Psoas muscle (tissue), 8 donors: ENCODE data around the gene C11orf98. TPM values are rescaled to one million over a fixed set of nuclear protein-coding genes. Genes with fewer than 3 reads are reported as not detected.
"Not testable (repeated sequence)": the region's sequence is repeated elsewhere in the genome, so short reads cannot be mapped to it uniquely, and the experiment has no call there.

Experiments used
- ATAC-seq, 4 donors: fragments of 200-7000 bp; cut with Tn5 transposase; one replicate each; pipeline ENCODE4 v1.9.1; 2020; ENCODE audit warnings: moderate library complexity in 3 of 4, mild to moderate bottlenecking in 2 of 4
- DNase-seq, 2 donors: peaks; one replicate each; pipeline ENCODE4 v3.0.0-alpha.2; 2020
- H3K27ac ChIP-seq: fragments of 200-600 bp; one replicate; pipeline ENCODE4 v1.8.0; 2022
- H3K27me3 ChIP-seq, 3 donors: fragments of 200-600 bp in 1 of 3; one replicate each; pipeline versions ENCODE4 v1.6.1 to v1.8.0; 2013 to 2022; ENCODE audit warnings: low read length in 2 of 3, mild to moderate bottlenecking in 2 of 3, moderate library complexity in 1 of 3; ENCODE audit not compliant: insufficient read depth in 3 of 3
- H3K36me3 ChIP-seq, 2 donors: fragments of 200-600 bp in 1 of 2; one replicate each; pipeline versions ENCODE4 v1.6.1 to v1.8.0; 2013 to 2022; ENCODE audit warnings: low read depth in 1 of 2, mild to moderate bottlenecking in 1 of 2, moderate library complexity in 1 of 2; ENCODE audit not compliant: insufficient read depth in 1 of 2
- H3K4me1 ChIP-seq: fragments of 200-600 bp; one replicate; pipeline ENCODE4 v1.8.0; 2022
- H3K4me3 ChIP-seq: fragments of 200-600 bp; one replicate; pipeline ENCODE4 v1.8.0; 2022; ENCODE audit warnings: mild to moderate bottlenecking
- H3K9me3 ChIP-seq: fragments of 200-600 bp; one replicate; pipeline ENCODE4 v1.8.0; 2022
- WGBS, 3 donors: extraction: QIAGEN DNeasy Blood & Tissue Kit; methylation state at CpG; one replicate each; pipeline versions ENCODE4 v1.1.6 to v1.1.7; 2013; 5-methylcytosine and 5-hydroxymethylcytosine counted together
- intact Hi-C, 2 donors: fragments of 100-400 bp; cut with DNase I; formaldehyde crosslinking; loops; one replicate each; pipeline versions ENCODE4 v1.11.0 to v1.14.2; 2022
- polyA plus RNA-seq, 3 donors: library from polyadenylated mRNA; stranded (reverse); fragments of 200-250 nt; gene quantifications; one replicate each; pipeline ENCODE4 v1.2.3, GENCODE V29; 2013
- total RNA-seq, 4 donors: library from RNA; stranded (reverse); fragmentation: NEBNext Ultra II Directional in 2 of 4; extraction: Animal tissue kit (Norgen Biotek cat#: 25700) in 2 of 4; gene quantifications; one replicate each; pipeline versions ENCODE4 v1.2.1 to v1.2.4, GENCODE V29; 2021 to 2023
- TF ChIP-seq, protein P1 (sequence below): fragments of 200-600 bp; IDR thresholded peaks from one replicate; pipeline ENCODE4 v1.8.0; 2022; ENCODE audit warnings: antibody characterized with exemption
- donor health status: healthy with polysubstance abuse.
- donor health status: DM: no; HTN: no; CAD: no; lungs with moderate emphysema.
- donor health status: Bipolar disorder and iron deficiency.
- donor health status: healthy.
- donor health status: DM: yes; HTN: yes; CAD: no.
- donor health status: DM: no; HTN: no; CAD: no.
- donor health status: DM: no; HTN: no; CAD: no.
- donor health status: DM: yes; HTN: yes; CAD: no.

The C11orf98 gene
- total and polyA plus RNA-seq, 7 donors = 29.8 to 155 (median 50.9) TPM

DNA sequence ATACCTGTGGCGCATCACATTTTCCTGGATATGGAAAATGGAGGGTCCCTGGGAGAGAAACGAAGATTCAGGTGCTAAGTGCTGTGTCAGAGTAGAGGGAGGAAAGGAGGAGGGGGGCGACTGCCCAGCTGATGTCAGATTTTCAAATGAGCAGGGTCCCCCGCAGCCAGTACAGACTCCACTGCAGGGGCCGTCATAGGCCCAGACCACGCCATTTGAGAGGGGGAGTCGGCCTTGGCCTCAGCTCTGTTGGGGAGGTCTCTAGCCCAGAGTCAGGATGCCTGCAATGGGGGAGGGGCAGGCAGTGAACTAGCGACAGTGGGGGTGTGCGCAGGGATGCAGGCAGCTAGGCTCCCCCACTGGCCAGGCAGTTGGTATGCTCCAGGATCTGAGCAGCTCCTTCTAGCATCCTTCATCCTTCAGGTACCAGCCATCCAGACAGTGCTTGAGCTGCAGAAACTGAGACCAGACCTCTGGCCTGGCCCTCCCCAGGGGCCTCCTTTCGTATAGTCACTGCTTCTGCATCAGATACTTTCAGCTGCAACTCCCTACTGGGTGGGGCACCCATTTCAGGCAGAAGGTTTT lies 42.4 kb upstream of the C11orf98 start, which contains the start of the genes BSCL2 and GNG3:
Gene BSCL2 (minus strand): TSS at position 148 of the 585 bp plus-strand sequence. CDS start 229 bp downstream, outside the sequence.
Gene GNG3 (plus strand): TSS at position 400 of the 585 bp plus-strand sequence. CDS start 620 bp downstream, outside the sequence.
- Histone ChIP-seq H3K4me1 (peaks cover 47% of the 10 kb centered on the region), H3K9me3 (no peaks in the 10 kb centered on the region), H3K27ac (peak within 1 kb of the TSS; percentile 99), H3K4me3 (peak within 1 kb of the TSS; percentile 92), H3K27me3 (no peaks in the 10 kb centered on the region), H3K36me3 (peaks cover 0 to 30% of the 10 kb centered on the region in 2 donors)
- TF ChIP-seq, protein P1, sequence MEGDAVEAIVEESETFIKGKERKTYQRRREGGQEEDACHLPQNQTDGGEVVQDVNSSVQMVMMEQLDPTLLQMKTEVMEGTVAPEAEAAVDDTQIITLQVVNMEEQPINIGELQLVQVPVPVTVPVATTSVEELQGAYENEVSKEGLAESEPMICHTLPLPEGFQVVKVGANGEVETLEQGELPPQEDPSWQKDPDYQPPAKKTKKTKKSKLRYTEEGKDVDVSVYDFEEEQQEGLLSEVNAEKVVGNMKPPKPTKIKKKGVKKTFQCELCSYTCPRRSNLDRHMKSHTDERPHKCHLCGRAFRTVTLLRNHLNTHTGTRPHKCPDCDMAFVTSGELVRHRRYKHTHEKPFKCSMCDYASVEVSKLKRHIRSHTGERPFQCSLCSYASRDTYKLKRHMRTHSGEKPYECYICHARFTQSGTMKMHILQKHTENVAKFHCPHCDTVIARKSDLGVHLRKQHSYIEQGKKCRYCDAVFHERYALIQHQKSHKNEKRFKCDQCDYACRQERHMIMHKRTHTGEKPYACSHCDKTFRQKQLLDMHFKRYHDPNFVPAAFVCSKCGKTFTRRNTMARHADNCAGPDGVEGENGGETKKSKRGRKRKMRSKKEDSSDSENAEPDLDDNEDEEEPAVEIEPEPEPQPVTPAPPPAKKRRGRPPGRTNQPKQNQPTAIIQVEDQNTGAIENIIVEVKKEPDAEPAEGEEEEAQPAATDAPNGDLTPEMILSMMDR = no peak
- DNase-seq (no peak), ATAC-seq (no peak)
- WGBS, 3 donors = 76 to 92% (median 82%) methylated on average over 8 to 10 of the region's 10 CpGs
- intact Hi-C loops = no loop called here

DNA sequence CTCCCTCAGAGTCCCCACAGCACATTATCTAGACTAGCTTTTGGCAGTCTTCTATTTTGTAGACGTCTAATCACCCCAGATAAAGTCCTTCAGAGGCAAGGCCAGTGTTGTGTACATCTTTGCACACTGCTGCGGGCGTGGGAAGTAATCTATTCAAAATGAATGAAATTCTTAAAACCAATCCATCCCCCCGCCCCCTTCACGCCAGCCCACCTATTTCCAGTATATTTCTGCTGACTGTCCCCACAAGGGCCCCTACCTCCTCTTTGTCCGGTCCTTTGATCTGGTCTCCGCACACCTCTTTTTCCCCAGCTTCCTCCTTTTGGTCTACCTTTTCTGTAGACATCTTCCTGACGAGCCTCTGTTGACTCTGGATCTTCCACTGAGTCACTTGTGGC lies 41.8 kb upstream of the C11orf98 start:
- 75 to 86% (median 80%) methylated on average over 8 of the region's 8 CpGs for WGBS, 3 donors
- no peaks in the 10 kb centered on the region for H3K9me3 ChIP-seq
- peak overlapping the region; percentile 85 for H3K4me3 ChIP-seq
- intact Hi-C loops = no loop called here
- peaks cover 47% of the 10 kb centered on the region for H3K4me1 ChIP-seq
- H3K27me3 ChIP-seq = no peaks in the 10 kb centered on the region
- no peak for ATAC-seq
- peak overlapping the region; percentile 83 for H3K27ac ChIP-seq
- no peak for DNase-seq
- TF ChIP-seq, protein P1 = no peak
- peaks cover 0 to 30% of the 10 kb centered on the region in 2 donors for H3K36me3 ChIP-seq

DNA sequence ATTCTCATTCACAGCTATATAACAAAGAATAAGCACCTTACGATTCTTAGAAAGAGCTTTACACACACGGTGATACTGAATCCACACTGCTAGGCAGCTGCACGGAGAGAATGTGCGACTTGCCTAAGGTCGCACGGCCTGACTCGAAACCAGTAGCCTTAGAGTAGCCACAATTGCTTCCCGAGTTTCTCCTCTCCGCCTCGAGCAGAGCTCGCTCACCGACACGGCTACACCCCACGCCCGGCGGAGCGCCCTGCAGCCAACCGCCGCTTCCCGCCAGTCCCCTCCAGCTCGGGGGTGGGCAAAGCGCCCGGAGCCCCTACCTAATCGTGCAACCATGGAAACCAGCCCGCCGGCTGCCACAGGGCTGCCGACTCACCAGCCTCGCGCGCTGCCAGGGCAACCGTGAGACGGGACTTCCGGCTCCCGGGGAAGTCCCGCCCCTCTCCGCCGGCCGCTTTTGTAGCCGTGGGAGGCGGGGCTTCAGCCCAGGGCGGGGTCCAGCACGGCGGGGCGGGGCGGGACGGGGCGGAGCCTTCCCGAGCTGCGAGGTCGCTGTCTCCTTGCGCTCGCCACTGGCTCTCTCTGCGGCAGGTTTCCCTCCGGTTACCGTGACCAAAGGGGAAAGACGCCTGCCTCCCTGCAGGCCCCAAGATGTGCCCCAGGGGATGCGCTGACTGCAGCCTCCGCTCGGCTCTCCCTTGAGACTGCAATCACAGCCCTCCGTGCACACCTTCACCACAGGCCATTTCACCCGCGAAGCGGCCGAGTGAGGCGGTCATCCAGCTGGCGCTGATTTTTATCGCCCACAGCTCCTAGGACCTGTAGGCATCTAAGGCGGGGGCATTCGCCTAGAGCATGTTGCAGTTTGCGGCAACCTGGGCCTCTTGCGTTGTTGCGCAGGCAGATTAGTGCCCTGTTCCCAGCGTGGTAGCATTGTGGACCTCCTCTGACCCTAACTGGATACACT lies 41.2 kb upstream of the C11orf98 start:
- Histone ChIP-seq H3K27me3 (no peaks in the 10 kb centered on the region), H3K9me3 (no peaks in the 10 kb centered on the region), H3K4me3 (peak overlapping the region; percentile 85), H3K36me3 (peaks cover 0 to 30% of the 10 kb centered on the region in 2 donors), H3K4me1 (peaks cover 47% of the 10 kb centered on the region), H3K27ac (peak overlapping the region; percentile 83)
- ATAC-seq (peak; percentile 85 to 90 (median 88)), DNase-seq (peak; percentile 96 to 98)
- TF ChIP-seq, protein P1 = no peak
- WGBS, 3 donors = 3 to 6% (median 5%) methylated on average over 41 to 73 of the region's 73 CpGs
- intact Hi-C loops = no loop called here

DNA sequence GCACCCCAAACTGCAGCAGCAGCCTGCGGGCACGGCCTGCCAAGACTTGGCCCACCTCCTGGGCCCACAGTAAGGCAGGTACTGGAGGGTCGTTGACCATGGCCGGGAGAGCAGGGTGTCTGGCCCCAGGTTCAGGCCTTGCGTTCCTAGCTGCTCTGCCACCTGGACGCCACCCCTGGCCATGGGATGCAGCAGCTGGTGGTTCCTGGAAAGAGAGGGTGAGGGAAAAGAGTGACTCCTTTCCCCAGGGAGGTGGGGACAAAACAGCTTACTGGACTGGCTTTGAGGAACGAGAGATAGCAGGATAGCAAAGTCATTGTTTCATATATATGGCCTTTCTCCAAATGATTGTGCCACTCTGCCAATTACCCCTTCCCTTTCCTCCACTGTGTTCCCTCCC lies 40.4 kb upstream of the C11orf98 start:
- Histone ChIP-seq H3K27ac (peak overlapping the region; percentile 83), H3K27me3 (no peaks in the 10 kb centered on the region), H3K9me3 (no peaks in the 10 kb centered on the region), H3K36me3 (peaks cover 0 to 30% of the 10 kb centered on the region in 2 donors), H3K4me3 (peak overlapping the region; percentile 85), H3K4me1 (peaks cover 44% of the 10 kb centered on the region)
- DNase-seq (no peak), ATAC-seq (no peak)
- TF ChIP-seq, protein P1 = no peak
- WGBS, 3 donors = 26 to 39% (median 33%) methylated on average over 7 of the region's 7 CpGs
- intact Hi-C loops = no loop called here

DNA sequence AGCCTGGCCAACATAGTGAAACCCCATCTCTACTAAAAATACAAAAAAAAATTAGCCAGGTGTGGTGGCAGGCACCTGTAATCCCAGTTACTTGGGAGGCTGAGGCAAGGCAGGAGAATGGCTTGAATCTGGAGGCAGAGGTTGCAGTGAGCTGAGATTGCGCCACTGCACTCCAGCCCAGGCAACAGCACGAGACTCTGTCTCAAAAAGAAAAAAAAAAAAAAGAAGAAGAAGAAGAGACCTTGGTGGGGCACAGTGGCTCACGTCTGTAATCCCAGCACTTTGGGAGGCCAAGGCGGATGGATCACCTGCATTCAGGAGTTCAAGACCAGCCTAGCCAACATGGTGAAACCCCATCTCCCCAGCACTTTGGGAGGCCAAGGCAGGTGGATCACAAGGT lies 38.9 kb upstream of the C11orf98 start:
- WGBS, 3 donors = 82 to 94% (median 93%) methylated on average over 4 of the region's 4 CpGs
- ATAC-seq, H3K27me3 ChIP-seq, H3K4me3 ChIP-seq, DNase-seq, H3K9me3 ChIP-seq, H3K27ac ChIP-seq, intact Hi-C loops: not testable (repeated sequence)
- Histone ChIP-seq H3K4me1 (peaks cover 38% of the 10 kb centered on the region), H3K36me3 (peaks cover 0 to 32% of the 10 kb centered on the region in 2 donors)
